Activated T-cell treated with anti-CD3 and anti-CD28 coated beads, Interleukin-2, amount 50 U/mL, for 4 hours (primary cell): Measurements from ENCODE around the gene ANGPTL4. TPM values are rescaled to one million over a fixed set of nuclear protein-coding genes. Genes with fewer than 3 reads are reported as not detected.
"Not testable (repeated sequence)": the region's sequence is repeated elsewhere in the genome, so short reads cannot be mapped to it uniquely, and the experiment has no call there.

Experiments used
- ATAC-seq, 2 donors: fragments of 200-7000 bp; cut with Tn5 transposase; one replicate each; pipeline ENCODE4 v1.10.0; 2021
- DNase-seq: peaks from one replicate; pipeline ENCODE4 v3.0.0-alpha.2; 2020
- H3K27me3 Mint-ChIP-seq: one replicate; pipeline ENCODE4 v1.8.0; 2021; ENCODE audit warnings: low read depth, mixed read lengths
- H3K36me3 Mint-ChIP-seq: one replicate; pipeline ENCODE4 v1.8.0; 2022; ENCODE audit warnings: mixed read lengths; ENCODE audit not compliant: insufficient read depth
- H3K4me1 Mint-ChIP-seq: one replicate; pipeline ENCODE4 v1.8.0; 2021; ENCODE audit warnings: low read depth, mixed read lengths
- H3K4me3 Mint-ChIP-seq: one replicate; pipeline ENCODE4 v1.8.0; 2021; ENCODE audit warnings: mild to moderate bottlenecking, moderate library complexity, mixed read lengths
- H3K9me3 Mint-ChIP-seq: one replicate; pipeline ENCODE4 v1.8.0; 2021; ENCODE audit warnings: mixed read lengths
- total RNA-seq, 3 donors: library from RNA; stranded (reverse); gene quantifications; one replicate each; pipeline ENCODE4 v1.2.1, GENCODE V29; 2021

The ANGPTL4 gene
- total RNA-seq, 3 donors from 2014 or later, result 0.24 TPM; not detected in 2

DNA sequence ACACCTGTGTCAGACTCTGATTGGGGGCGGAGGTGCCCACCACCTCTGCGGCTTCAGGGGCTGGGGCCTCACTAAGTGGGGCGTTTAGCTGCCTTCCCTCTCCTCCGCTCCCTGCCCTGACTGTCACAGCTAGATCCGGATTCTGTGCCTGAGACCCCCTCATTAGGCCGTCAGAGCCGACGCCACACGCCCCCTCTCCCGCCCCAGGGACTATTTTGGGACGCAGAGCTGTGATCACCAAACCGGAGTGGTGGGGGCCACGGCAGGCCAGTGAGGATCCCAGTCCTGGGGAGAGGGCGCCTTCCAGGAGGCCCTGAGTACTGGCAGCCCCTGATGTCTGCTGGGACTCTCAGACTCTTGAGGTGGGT, 21.7 kb upstream of the ANGPTL4 start:
- DNase-seq, result no peak
- peaks cover 8% of the 10 kb centered on the region for H3K4me1 Mint-ChIP-seq
- H3K4me3 Mint-ChIP-seq, result no peak overlapping the region
- no peaks in the 10 kb centered on the region for H3K36me3 Mint-ChIP-seq
- no peak for ATAC-seq
- H3K27me3 Mint-ChIP-seq, result peaks cover 20% of the 10 kb centered on the region
- no peaks in the 10 kb centered on the region for H3K9me3 Mint-ChIP-seq

DNA sequence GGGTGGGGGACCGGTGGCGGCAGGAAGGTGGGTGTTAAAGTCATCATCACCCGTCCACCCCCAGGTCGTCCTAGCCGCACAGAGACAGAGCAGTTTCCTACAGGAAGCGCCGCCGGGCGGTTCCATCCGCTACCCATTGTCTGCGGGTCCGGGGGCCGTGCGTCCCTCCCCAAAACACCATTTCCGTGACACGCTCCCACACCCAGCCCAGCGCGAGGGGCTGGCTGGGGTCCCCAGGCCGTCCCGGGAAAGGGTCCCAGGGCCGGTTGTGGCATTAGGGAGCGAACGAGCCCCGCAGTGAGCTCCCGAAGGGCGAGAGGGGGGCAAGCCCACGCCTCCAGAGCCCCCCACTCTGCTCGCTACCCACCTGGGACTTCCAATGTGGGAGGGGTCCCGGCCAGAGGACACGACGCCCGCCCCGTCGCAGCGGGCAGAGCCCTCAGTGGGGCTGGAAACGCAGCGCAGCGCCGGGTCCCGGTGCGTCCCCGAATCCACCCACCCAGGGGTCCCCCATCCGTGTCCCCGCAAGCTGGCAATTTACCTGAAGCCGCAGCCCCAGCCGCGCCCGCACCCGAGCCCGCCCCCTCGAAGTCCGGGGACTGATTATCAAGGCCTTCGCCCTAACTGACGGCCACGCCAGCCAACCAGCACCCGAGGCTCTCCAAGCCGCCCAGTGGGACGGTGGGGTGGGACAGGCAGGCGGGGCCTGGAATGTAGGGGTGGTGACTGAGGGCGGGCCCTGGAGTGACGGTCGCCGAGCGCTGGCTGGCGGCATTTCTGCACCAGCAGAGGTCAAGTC, 21.1 kb upstream of the ANGPTL4 start, which contains the start of gene KANK3:
Gene KANK3, minus strand, starts transcription at position 579 of the 799 bp plus-strand sequence. CDS start 5,434 bp downstream, outside the sequence.
- ATAC-seq, result peak; percentile 100
- no peaks in the 10 kb centered on the region for H3K36me3 Mint-ChIP-seq
- peak within 1 kb of the TSS; percentile 74 for H3K4me3 Mint-ChIP-seq
- no peaks in the 10 kb centered on the region for H3K9me3 Mint-ChIP-seq
- peak; percentile 88 for DNase-seq
- peaks cover 14% of the 10 kb centered on the region for H3K27me3 Mint-ChIP-seq
- H3K4me1 Mint-ChIP-seq, result peaks cover 8% of the 10 kb centered on the region

DNA sequence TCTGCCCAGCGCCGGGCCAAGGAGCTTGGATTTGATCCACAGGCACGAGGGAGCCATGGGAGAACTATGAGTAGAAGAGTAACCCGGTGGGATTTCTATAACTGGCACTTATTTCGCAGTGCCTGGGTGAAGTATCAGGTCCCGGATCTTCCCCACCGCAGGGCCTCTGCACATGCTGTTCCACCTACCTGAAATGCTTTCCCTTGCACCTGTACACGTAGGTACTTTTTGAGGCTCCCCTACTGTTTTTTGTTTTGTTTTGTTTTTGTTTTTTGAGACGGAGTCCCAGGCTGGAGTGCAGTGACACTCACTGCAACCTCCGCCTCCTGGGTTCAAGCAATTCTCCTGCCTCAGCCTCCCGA, 20.5 kb upstream of the ANGPTL4 start:
- ATAC-seq (peak in 1 of 2 donors; percentile 4), DNase-seq (no peak)
- no peaks in the 10 kb centered on the region for H3K36me3 Mint-ChIP-seq
- peak overlapping the region; percentile 74 for H3K4me3 Mint-ChIP-seq
- no peaks in the 10 kb centered on the region for H3K9me3 Mint-ChIP-seq
- peaks cover 8% of the 10 kb centered on the region for H3K4me1 Mint-ChIP-seq
- peaks cover 9% of the 10 kb centered on the region for H3K27me3 Mint-ChIP-seq

DNA sequence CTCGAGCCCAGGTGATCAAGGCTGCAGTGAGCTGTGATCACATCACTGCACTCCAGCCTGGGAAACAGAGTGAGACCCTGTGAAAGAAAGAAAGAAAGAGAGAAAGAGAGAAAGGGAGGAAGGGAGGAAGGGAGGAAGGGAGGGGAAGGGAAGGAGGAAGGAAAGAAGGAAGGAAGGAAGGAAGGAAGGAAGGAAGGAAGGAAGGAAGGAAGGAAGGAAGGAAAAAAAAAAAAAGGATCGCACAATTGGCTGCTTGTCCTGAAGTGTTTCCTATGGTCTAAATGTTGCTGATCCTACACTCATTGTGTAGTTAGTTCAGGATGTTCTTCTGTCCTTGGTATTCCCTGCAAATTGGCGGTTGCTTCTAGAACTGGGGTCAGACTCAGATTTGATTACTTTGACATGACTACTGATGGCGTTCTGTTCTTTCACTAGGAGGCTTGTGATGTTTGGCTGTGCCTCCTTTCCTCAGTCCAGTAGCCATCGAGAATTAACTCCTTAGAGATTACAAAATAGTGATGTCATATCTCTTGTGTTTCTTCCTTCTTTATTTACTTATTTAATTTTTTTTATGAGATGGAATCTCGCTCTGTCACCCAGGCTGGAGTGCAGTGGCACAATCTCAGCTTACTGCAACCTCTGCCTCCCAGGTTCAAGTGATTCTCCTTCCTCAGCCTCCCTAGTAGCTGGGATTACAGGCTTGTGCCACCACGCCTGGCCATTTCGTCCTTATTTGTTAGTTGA, 14.2 kb upstream of the ANGPTL4 start:
- not testable (repeated sequence) for H3K4me1 Mint-ChIP-seq, H3K4me3 Mint-ChIP-seq, ATAC-seq, DNase-seq, H3K9me3 Mint-ChIP-seq, H3K36me3 Mint-ChIP-seq
- H3K27me3 Mint-ChIP-seq, result peaks cover 23% of the 10 kb centered on the region

DNA sequence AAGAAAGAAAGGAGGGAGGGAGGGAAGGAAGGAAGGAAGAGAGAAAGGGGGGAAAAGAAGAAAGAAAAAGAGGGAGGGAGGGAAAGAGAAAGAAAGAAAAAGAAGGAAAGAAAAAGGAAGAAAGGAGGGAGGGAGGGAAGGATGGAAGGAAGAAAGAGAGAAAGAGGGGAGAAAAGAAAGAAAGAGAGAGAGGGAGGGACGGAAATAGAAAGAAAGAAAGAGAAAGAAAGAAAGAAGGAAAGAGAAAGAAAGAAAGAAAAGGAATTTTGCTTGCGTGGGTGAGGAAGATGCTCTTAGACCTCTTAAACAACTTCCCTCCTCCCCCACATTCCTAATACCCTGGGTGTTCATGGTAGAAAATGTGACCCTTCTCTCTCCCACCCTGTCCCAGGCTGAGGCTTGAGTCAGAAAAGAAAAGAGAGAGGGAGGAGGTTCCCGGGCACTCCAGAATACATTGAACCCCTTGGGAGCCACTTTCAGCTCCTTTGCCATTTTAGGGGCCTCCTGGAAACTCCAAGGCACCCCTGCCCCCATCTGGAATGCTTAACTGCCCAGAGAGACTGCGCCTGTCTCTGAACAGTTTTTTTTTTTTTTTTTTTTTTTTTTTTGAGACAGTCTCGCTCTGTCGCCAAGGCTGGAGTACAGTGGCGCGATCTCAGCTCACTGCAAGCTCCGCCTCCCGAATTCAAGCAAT, 11.7 kb upstream of the ANGPTL4 start:
- no peaks in the 10 kb centered on the region for H3K9me3 Mint-ChIP-seq
- H3K4me1 Mint-ChIP-seq, result peaks cover 1% of the 10 kb centered on the region
- peaks cover 21% of the 10 kb centered on the region for H3K27me3 Mint-ChIP-seq
- H3K36me3 Mint-ChIP-seq, result no peaks in the 10 kb centered on the region
- DNase-seq (no peak), ATAC-seq (no peak)
- no peak overlapping the region for H3K4me3 Mint-ChIP-seq

DNA sequence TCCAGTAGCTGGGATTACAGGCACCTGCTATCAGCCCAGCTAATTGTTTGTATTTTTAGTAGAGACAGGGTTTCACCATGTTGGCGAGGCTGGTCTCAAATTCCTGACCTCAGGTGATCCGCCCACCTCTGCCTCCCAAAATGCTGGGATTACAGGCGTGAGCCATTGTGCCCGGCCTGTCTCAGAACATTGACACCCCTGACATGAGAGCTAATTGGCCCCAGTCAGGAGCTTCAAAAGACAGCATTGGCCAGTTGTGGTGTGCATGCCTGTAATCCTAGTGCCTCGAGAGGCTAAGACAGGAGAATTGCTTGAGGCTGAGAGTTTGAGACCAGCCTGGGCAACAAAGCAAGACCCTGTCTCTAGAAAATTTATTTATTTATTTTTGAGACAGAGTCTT, 11.1 kb upstream of the ANGPTL4 start:
- not testable (repeated sequence) for H3K9me3 Mint-ChIP-seq, H3K4me1 Mint-ChIP-seq, H3K4me3 Mint-ChIP-seq, H3K36me3 Mint-ChIP-seq, DNase-seq, ATAC-seq
- H3K27me3 Mint-ChIP-seq, result peaks cover 21% of the 10 kb centered on the region

DNA sequence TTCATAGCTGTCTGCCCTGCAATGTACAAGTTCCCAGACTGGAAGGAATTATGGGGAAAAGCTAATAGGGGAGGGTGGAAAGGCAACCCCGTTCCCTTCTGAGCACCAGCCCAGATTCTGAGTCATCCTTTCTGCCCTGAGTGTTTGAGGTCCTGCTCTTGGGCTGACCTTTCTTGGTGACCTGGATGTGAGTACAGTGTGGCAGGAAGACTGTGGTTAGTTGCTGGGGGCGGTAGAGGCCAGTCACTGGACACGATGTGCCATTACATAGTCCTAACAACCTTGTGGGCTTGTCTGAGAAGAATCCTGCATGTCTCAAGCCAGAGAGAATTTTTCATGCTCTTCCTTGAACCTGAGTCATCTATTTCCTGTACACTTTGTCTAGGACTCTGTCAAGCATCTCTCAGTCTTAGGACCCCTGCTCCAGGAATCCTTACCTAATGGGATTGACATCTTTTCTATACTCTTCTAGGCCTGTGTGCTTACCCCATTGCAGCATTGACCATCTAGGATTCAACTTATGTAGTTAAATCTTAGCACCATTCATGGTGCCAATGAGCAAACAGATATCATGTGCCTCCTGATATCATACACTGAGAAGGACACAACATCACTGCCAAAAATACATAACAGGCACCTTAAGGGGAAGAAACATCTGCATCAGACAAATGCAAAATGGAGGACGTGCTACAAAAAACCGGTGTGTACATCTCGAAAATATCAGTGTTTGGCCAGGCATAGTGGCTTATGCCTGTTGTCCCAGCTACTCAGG, 8.1 kb upstream of the ANGPTL4 start:
- no peak for DNase-seq
- ATAC-seq, result no peak
- peaks cover 1% of the 10 kb centered on the region for H3K4me1 Mint-ChIP-seq
- H3K4me3 Mint-ChIP-seq, result no peak overlapping the region
- H3K27me3 Mint-ChIP-seq, result peaks cover 18% of the 10 kb centered on the region
- H3K9me3 Mint-ChIP-seq, result no peaks in the 10 kb centered on the region
- no peaks in the 10 kb centered on the region for H3K36me3 Mint-ChIP-seq

DNA sequence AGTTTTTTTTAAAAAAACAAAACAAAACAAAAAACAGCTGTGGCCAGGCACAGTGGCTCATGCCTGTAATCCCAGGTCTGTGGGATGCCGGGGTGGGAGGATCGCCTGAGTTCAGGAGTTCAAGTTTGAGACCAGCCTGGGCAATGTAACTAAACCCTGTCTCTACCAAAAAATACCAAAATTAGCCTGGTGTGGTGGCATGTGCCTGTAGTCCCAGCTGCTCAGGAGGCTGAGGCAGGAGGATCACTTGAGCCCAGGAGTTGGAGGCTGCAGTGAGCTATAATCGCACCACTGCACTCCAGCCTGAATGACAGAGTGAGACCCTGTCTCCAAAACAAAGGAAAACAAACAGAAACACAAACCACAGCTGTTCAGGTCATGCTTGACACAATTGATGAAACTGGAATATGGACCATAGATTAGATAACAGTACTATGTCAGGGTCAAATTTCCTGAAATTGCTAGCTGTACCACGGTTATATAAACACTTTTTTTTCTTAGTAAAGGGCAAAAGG, 6.9 kb upstream of the ANGPTL4 start:
- Mint-ChIP-seq H3K27me3 (peaks cover 14% of the 10 kb centered on the region), H3K4me1 (peaks cover 1% of the 10 kb centered on the region), H3K4me3 (no peak overlapping the region), H3K36me3 (no peaks in the 10 kb centered on the region), H3K9me3 (no peaks in the 10 kb centered on the region)
- no peak for DNase-seq
- no peak for ATAC-seq

DNA sequence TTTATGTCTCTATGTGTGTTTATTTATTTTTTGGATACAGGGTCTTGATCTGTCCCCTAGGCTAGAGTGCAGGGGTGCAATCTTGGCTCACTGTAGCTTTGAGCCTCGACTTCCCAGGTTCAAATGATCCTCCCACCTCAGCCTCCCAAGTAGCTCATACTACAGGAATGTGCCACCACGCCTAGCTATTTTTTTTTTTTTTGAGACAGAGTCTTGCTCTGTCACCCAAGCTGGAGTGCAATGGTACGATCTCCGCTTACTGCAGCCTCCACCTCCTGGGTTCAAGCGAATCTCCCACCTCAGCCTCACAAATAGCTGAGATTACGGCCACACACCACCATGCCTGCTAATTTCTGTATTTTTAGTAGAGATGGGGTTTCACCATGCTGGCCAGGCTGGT, 5.0 kb upstream of the ANGPTL4 start:
- Mint-ChIP-seq H3K36me3 (no peaks in the 10 kb centered on the region), H3K27me3 (peaks cover 21% of the 10 kb centered on the region), H3K9me3 (no peaks in the 10 kb centered on the region), H3K4me3 (no peak overlapping the region), H3K4me1 (peaks cover 6% of the 10 kb centered on the region)
- ATAC-seq, result no peak
- no peak for DNase-seq

DNA sequence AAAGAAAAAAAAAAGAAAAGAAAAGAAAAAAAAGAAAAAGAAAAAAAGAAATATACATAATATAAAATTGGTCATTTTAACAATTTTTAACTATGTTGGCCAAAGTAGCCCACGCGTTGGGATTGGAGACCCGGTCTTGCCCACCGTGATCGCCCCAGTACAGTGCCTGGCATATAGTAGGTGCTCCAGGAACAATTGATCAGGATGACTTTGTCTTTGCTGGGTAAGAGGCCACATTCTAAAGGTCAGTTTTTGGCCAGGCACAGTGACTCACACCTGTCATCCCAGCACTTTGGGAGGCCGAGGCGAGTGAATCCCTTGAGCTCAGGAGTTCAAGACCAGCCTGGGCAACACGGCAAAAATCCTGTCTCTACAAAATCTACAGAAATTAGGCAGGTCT, 3.8 kb upstream of the ANGPTL4 start:
- DNase-seq (no peak), ATAC-seq (no peak)
- H3K27me3 Mint-ChIP-seq, result peaks cover 28% of the 10 kb centered on the region
- no peaks in the 10 kb centered on the region for H3K9me3 Mint-ChIP-seq
- H3K4me1 Mint-ChIP-seq, result peaks cover 9% of the 10 kb centered on the region
- no peak overlapping the region for H3K4me3 Mint-ChIP-seq
- H3K36me3 Mint-ChIP-seq, result no peaks in the 10 kb centered on the region

DNA sequence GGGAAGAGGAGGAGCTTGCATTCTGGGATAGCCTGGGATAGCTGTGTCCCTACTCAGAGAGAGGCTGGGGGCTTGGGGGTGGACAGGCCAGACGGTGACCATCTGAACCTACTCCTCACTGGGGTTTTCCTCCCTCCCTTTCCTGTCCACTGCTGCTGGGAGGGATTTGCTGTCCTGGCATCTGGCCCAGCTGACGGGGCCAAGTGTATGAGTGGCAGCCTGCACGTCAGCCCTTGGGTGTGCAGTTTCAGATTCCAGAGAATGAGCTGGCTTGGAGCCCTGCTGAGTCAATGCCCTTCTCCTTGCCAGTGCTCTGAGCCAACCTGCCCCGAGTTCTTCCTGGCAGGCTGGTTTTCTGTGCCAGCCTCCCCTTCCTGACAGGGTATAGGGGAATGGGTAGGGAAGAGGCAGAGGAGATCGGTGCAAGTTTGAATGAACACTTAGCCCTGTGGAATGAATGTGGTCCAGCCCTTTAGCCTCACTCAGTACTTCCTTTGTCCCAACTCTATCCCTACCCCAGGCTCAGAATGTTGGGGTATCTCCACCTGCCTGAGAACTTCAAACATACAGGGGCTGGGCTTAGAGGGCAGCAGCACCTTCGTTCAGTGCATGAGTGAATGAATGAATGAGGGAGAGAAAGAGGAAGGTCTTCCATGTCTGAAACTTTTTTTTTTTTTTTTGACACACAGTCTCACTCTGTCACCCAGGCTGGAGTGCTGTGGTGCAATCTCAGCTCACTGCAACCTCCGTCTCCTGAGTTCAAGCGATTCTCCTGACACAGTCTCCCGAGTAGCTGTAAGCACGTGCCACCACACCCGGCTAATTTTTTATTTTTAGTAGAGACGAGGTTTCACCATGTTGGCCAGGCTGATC, 1.8 kb upstream of the ANGPTL4 start:
- ATAC-seq (peak in 1 of 2 donors; percentile 39), DNase-seq (no peak)
- Mint-ChIP-seq H3K27me3 (peaks cover 44% of the 10 kb centered on the region), H3K4me1 (peaks cover 9% of the 10 kb centered on the region), H3K9me3 (no peaks in the 10 kb centered on the region), H3K36me3 (no peaks in the 10 kb centered on the region), H3K4me3 (no peak overlapping the region)

DNA sequence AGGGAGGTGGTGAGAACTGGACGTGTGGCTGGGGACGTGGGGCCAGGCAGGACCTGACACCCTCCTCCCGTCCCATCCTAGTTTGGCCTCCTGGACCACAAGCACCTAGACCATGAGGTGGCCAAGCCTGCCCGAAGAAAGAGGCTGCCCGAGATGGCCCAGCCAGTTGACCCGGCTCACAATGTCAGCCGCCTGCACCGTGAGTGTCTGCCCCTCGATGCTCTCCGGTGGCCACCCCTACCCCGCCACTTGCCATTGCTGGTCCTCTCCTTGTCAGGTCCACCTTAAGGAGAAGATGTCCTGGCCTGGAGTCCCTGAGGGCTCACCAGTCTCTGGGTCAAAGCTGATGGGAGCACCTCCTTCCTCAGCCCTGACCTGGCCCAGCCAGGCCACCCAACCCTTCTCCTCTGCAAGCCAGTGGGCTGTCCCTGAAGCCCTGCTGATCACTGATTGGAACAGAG, 2.2 kb downstream of the ANGPTL4 start:
- Mint-ChIP-seq H3K4me3 (no peak overlapping the region), H3K9me3 (no peaks in the 10 kb centered on the region), H3K27me3 (peaks cover 58% of the 10 kb centered on the region), H3K4me1 (peaks cover 10% of the 10 kb centered on the region), H3K36me3 (no peaks in the 10 kb centered on the region)
- ATAC-seq (no peak), DNase-seq (no peak)

DNA sequence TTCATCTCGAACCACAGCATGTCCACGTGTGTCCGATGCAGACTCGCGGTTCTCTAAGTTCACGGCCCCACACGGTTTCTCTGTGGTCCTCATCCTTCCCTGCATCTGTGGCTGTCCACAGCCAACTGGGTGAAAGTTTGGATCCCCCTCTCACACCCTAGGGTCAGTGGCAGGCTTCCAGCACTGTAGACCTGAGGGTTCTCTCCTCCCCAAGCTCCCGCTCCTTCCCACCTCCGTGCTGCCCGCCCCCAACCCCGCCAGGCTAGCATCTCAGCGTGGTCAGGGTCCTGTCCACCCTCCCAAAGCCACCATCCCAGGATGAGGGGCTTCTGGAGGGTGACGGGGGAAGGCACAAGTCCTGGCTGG, 3.0 kb downstream of the ANGPTL4 start:
- Mint-ChIP-seq H3K36me3 (no peaks in the 10 kb centered on the region), H3K4me3 (no peak overlapping the region), H3K27me3 (peaks cover 54% of the 10 kb centered on the region), H3K9me3 (no peaks in the 10 kb centered on the region), H3K4me1 (peaks cover 10% of the 10 kb centered on the region)
- no peak for DNase-seq
- no peak for ATAC-seq
